Medulla oblongata (tissue), 1 donor: Measurements from ENCODE around the gene C11orf52.

Source experiments
- DNase-seq: peaks from one replicate; pipeline ENCODE4 v3.0.0-alpha.2; 2015; ENCODE audit errors: extremely low spot score

C11orf52 gene

GRCh38 chr11:111938687-111939160, 20.0 kb downstream of the C11orf52 start:
- DNase-seq, result peak; percentile 62

DNA sequence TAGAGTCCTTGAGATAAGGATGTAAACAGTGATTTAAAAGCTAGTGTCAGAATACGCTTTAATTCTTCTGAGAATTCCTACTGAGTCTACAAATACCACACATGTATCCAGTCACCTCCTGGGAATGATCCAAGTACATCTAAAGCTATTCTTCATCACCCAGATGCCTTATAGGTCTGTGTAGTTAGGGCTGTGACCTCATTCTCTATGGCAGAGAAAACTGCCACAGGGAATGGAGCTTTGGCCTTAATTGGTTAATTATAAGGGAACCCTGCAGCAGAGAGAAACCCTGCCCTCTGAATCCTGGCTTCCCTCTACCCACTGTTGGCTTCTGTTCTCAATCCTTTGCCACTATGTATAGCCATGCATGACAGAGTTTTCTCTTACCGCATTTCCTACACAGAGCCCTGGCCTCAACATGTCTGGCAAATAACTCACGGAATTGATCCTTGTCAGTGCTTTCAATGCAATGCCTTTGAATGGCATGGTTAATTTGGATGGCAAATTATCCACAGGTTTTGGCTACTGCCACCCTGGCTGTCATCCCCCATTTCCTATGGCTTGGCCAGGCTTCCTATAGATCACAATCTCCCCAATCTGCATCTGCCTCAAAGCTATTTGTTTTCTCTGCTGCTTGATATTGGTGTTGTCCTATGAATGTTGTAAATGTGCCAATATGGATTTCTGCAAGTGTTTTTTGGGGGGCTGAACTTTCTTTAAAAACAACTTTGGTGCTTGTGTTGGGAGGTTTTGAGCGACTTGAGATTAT, 21.3 kb downstream of the C11orf52 start:
- peak; percentile 2 for DNase-seq

DNA sequence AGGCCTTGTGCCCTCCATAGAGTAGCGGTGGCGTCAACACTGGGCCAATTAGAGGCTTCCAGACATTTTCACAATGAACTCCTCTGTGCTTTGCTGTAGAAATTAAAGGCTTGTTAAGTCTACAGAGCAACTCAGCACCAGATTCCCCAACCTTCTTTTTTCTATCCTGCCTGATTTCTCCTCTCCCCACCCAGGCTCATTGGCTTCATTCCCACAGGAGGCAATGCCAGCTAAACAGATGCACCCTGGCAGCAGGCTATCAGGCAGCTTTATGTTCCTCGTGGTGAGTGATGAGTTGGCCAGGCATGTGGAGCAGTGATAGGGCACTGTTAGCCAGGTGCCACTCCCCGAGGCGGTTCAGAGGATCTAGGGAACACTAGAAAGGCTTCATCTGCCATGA, 23.2 kb downstream of the C11orf52 start:
- DNase-seq, result peak; percentile 51

GRCh38 chr11:111942829-111943228, 24.1 kb downstream of the C11orf52 start:
- DNase-seq, result no peak

DNA sequence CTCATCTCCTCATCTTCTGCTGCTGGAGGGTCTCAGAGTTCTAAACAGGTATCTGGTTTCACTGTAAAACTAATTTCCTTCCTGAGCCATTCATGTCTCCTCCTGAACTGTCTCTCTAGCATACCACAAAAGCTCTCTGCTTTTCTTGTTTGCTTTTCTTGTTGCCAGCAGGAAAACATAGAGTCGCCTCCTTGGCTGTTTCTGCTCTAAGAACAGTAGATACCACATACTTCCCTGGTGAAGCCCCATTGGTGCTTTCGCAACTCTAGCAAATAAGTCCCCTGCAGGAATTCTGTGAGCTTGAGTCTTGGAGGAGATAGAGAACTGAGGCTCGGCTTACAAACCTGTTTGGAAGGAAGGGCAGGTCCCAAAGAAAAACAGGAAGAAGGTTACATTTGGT, 25.4 kb downstream of the C11orf52 start:
- DNase-seq, result peak; percentile 2

DNA sequence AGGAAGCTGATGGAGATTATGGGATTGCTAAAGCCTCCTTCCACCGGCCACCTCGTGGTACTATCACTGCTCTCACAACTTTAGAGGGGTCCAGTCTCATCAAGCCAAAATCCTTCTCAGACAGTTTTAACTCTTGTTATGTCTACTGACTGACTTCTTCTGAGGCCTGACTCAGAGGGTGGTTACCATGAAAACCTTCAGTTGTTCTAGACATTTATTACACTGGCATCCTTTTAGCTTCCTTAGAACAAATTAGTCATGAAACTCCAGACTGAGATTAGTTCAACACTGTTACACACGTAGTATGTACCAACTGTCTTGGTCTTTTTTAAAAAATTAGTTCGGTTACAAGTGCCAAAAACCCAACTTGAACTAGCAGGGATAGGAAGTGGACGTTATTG, 25.9 kb downstream of the C11orf52 start:
- DNase-seq, result no peak

GRCh38 chr11:111945198-111945597, 26.5 kb downstream of the C11orf52 start:
- DNase-seq, result no peak

DNA sequence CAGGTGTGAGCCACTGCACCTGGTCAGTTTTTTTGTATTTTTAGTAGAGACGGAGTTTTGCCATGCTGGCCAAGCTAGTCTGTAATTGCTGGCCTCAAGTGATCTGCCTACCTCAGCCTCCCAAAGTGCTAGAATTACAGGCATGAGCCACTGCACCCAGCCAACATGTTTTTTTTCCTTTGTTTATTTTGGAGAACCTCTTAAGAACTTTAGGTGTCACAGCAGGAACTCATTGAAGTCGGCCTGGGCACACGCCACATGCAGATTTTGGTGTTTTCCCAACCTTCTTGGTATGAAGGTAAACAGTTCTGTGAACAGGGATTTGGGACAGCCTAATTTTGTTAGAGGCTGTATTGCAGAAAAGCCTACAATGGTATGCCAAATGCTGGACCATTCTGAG, 27.8 kb downstream of the C11orf52 start:
- DNase-seq, result no peak

DNA sequence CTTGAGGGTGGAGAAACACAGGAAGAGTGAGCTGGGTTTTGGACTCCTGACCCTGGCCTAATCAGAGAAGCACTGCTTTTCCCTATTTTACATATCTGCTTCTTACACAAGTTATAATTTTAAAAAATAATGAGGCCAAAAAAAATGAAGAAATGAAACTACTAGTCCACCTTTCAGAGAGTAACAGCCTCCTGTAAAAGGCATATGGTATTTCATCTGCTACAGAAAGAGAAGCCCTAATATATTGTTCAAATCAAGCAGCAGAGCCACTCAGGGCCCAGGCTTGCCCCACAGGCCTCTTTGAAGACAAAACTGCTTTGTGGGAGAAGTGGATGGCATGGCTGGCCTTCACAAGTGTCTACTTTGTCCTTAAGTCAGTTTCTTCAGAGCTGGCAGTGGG, 28.4 kb downstream of the C11orf52 start:
- no peak for DNase-seq

- DNase-seq, result no peak
Observed at GRCh38 chr11:111949519-111950426, 31.1 kb downstream of the C11orf52 start.

GRCh38 chr11:111951565-111951964, 32.9 kb downstream of the C11orf52 start:
- DNase-seq, result no peak

DNA sequence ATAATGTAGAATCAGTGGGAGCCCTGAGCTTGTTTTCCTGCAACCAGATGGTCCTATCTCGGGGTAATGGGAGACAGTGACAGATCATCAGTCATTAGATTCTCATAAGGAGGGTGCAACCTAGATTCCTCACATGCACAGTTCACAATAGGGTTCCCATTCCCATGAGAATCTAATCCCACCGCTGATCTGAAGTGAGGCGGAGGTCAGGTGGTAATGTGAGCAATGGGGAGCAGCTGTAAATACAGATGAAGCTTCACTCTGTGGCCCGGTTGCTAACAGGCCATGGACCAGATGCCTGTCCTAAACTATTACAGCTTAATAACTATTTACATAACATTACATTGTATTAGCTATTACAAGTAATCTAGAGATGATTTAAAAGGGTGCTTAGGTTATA, 35.4 kb downstream of the C11orf52 start:
- DNase-seq, result no peak

DNA sequence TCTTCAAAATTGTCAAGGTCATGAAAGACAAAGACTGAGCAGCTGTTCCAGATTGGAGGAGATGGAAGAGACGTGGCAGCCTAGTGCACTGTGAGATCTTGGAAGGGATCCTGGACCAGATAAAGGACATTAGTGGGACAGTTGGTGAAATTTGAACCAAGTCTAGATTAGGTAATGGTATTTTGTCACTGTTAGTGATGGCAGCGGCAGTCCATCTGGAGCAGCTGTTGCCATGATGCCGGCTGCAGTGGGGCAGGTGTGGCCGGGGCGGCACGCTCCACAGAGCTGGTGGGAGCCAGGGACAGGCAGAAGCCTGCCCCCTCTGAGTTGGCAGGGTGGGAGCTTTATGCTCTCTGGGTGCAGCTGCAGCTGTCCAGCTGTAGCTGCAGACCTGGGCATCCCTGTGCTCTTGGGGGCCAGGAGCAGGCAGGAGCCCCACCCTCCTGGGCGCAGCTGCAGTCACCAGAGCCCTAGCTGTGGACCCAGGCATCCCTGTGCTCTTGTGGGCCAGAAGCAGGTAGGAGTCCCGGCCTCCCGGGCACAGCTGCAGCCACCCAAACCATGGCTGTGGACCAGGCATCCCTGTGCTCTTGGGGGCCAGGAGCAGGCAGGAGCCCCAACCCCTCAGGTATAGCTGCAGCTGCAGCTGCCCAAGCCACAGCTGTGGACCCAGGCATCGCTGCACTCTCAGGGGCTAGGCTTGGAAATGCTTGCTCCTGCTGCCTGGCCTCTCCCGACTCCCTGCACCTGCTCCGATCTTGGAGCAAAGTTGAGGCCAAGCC, 39.1 kb downstream of the C11orf52 start:
- DNase-seq, result no peak

GRCh38 chr11:111960916-111961315, 42.2 kb downstream of the C11orf52 start:
- no peak for DNase-seq

DNA sequence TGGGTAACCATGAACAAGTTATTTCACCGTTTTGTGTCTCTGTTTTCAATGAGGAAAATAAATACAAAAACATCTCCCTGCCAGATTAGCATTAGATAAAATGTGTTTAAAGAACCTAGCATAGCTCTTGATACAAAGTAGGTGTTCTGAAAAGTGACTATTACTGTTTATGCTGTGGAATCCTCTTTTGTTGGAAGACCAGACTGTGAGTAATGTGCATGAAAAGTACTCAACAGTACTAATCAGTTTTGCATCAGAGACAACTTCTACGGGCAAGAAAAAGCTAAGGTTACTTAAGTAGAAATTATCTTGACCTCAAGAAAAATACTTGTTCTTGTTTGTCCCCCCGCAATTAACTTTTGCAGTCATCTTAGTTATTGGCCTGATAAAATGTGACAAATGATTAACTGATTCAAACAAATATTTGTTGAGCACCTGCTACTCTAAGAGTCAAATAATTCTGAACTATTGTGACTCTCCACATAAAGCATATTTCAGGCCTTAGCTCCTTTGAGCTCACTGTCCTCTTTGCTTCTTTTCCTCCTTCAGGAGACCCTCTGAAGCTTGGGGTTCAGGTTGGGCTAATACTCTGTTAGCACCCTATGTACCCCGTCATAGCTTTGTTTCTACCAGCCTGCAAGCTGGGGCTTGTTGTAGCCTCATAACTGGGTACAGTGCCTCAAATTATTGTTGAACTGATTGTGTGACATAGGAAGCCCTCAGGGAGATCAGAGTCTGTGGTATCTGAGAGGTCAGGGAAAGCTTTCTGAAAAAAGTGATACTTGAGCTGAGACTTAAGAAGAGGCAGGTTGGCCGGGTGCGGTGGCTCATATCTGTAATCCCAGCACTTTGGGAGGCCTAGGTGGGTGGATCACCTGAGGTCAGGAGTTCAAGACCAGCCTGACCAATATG, 42.9 kb downstream of the C11orf52 start:
- DNase-seq, result no peak

GRCh38 chr11:111963931-111964340, 45.2 kb downstream of the C11orf52 start:
- no peak for DNase-seq

- no peak for DNase-seq
Observed at GRCh38 chr11:111966678-111967077, 48.0 kb downstream of the C11orf52 start.

- DNase-seq, result no peak
Observed at GRCh38 chr11:111967649-111968048, 48.9 kb downstream of the C11orf52 start.

GRCh38 chr11:111969344-111969743, 50.6 kb downstream of the C11orf52 start:
- no peak for DNase-seq

- no peak for DNase-seq
Observed at GRCh38 chr11:111974446-111974845, 55.7 kb downstream of the C11orf52 start.
